Measurements from ENCODE around the gene CMC4. TPM values are rescaled to one million over a fixed set of nuclear protein-coding genes. Genes with fewer than 3 reads are reported as not detected.

Gene CMC4
- total RNA-seq, 2 experiments from 2014 or later, result 14.3 to 30.6 TPM

- POLR2A ChIA-PET, result interaction anchor here (0.6 to 1.0 kb wide), 7 partner anchors 37 to 235 kb away, joined by 3 to 4 read pairs (median 3); partner anchors contain the start of genes CMC4 and MTCP1
- intact Hi-C loops (cut with micrococcal nuclease; ENCODE audit: unreplicated experiment), result loop anchor here (1.0 to 5.0 kb wide), 4 partner anchors 44 to 265 kb away; partner anchors contain the start of genes BRCC3, CMC4, DKC1 and MTCP1
- BruUV-seq (replicated peaks), result no TSS peak
Measured at GRCh38 chrX:155026727-155027508, 44.0 kb downstream of the CMC4 start, which contains the start of gene FUNDC2. TSS of gene FUNDC2 (plus strand) at chrX:155026844. CDS start at chrX:155026939, 95 bp downstream.

DNA sequence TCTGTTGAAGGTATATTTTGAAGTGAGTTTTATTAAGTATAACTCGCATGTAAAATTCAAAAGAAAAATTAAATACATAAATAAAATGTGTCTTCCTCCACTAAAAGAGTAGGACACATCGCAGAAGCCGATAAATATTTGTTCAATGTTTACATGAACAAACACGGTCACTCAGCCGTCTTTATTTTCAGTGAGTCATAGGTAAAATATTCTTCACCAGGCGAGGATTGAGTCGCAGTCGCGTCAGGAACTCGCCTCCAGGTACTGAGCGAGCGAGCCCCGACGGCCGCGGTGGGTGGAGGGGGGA is 44.6 kb downstream of the CMC4 start:
- H4K20me1 ChIP-seq (ENCODE audit: insufficient read depth, low read length), result no peaks in the 10 kb centered on the region
- H3K4me2 ChIP-seq (ENCODE audit: low read length), result peak overlapping the region; percentile 63
- no peaks in the 10 kb centered on the region for H3K9me2 ChIP-seq (ENCODE audit: insufficient read depth, low read length)
- no peak for DNase-seq (ENCODE audit: low spot score)
- no peaks in the 10 kb centered on the region for H3K9me3 ChIP-seq (ENCODE audit: low read length)
- peaks cover 36% of the 10 kb centered on the region for H3K79me2 ChIP-seq (ENCODE audit: insufficient read depth, low read depth, low read length)
- H2AFZ ChIP-seq (ENCODE audit: low read length), result peak overlapping the region; percentile 71; the same call in 1 of the 2 replicates
- no peak for TF ChIP-seq EZH2phosphoT487 (IDR thresholded peaks at IDR 0.05; ENCODE audit: borderline replicate concordance, low read depth, low read length)
- TF ChIP-seq, protein P1, sequence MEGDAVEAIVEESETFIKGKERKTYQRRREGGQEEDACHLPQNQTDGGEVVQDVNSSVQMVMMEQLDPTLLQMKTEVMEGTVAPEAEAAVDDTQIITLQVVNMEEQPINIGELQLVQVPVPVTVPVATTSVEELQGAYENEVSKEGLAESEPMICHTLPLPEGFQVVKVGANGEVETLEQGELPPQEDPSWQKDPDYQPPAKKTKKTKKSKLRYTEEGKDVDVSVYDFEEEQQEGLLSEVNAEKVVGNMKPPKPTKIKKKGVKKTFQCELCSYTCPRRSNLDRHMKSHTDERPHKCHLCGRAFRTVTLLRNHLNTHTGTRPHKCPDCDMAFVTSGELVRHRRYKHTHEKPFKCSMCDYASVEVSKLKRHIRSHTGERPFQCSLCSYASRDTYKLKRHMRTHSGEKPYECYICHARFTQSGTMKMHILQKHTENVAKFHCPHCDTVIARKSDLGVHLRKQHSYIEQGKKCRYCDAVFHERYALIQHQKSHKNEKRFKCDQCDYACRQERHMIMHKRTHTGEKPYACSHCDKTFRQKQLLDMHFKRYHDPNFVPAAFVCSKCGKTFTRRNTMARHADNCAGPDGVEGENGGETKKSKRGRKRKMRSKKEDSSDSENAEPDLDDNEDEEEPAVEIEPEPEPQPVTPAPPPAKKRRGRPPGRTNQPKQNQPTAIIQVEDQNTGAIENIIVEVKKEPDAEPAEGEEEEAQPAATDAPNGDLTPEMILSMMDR (conservative IDR thresholded peaks at IDR 0.05; ENCODE audit: low read length), result no peak
- no TSS peak for BruUV-seq (replicated peaks)
- H3K27ac ChIP-seq (ENCODE audit: low read depth, low read length, poor library complexity, severe bottlenecking), result peak overlapping the region; percentile 95
- peaks cover 9% of the 10 kb centered on the region for H3K4me1 ChIP-seq (ENCODE audit: insufficient read depth, low read length, poor library complexity, severe bottlenecking)
- no peaks in the 10 kb centered on the region for H3K36me3 ChIP-seq (ENCODE audit: insufficient read depth, low read length)
- peak overlapping the region; percentile 93 for H3K4me3 ChIP-seq (ENCODE audit: low read depth, low read length, poor library complexity, severe bottlenecking)
- POLR2A ChIA-PET, result interaction anchor here (0.6 to 1.0 kb wide), 7 partner anchors 37 to 235 kb away, joined by 3 to 4 read pairs (median 3); partner anchors contain the start of genes CMC4 and MTCP1
- CTCF ChIA-PET (ENCODE audit: unreplicated experiment), result interaction anchor here (0.6 kb wide), 1 partner anchor 36 kb away, joined by 4 read pairs; no protein-coding TSS in a partner anchor
- intact Hi-C loops (cut with micrococcal nuclease; ENCODE audit: unreplicated experiment), result loop anchor here (5.0 kb wide), 3 partner anchors 44 to 264 kb away; partner anchors contain the start of genes DKC1 and VBP1

More at GRCh38 chrX:155026727-155027508, 44.0 kb downstream of the CMC4 start, which contains the start of gene FUNDC2:
- Histone ChIP-seq H3K4me2 (ENCODE audit: low read length) (peak within 1 kb of the TSS; percentile 80), H3K27ac (ENCODE audit: low read depth, low read length, poor library complexity, severe bottlenecking) (peak within 1 kb of the TSS; percentile 95), H3K4me3 (ENCODE audit: low read depth, low read length, poor library complexity, severe bottlenecking) (peak within 1 kb of the TSS; percentile 93), H3K9me2 (ENCODE audit: insufficient read depth, low read length) (no peaks in the 10 kb centered on the region), H3K36me3 (ENCODE audit: insufficient read depth, low read length) (no peaks in the 10 kb centered on the region), H3K9me3 (ENCODE audit: low read length) (no peaks in the 10 kb centered on the region), H3K79me2 (ENCODE audit: insufficient read depth, low read depth, low read length) (peaks cover 41% of the 10 kb centered on the region), H2AFZ (ENCODE audit: low read length) (peak within 1 kb of the TSS; percentile 72; the same call in 1 of the 2 replicates), H4K20me1 (ENCODE audit: insufficient read depth, low read length) (no peaks in the 10 kb centered on the region), H3K4me1 (ENCODE audit: insufficient read depth, low read length, poor library complexity, severe bottlenecking) (peaks cover 9% of the 10 kb centered on the region)
- DNase-seq (ENCODE audit: low spot score), result peak; percentile 93
- no peak for TF ChIP-seq EZH2phosphoT487 (IDR thresholded peaks at IDR 0.05; ENCODE audit: borderline replicate concordance, low read depth, low read length)
- TF ChIP-seq, protein P1 (conservative IDR thresholded peaks at IDR 0.05; ENCODE audit: low read length), result no peak
- CTCF ChIA-PET (ENCODE audit: unreplicated experiment), result interaction anchor here (0.6 kb wide), 1 partner anchor 36 kb away, joined by 4 read pairs; no protein-coding TSS in a partner anchor

Measured in OCI-LY7 (cell line).